SH-SY5Y (cell line): ENCODE results near the gene CLDN22.

ENCODE experiments used
- GATA2 ChIP-seq: IDR thresholded peaks from 2 replicates; pipeline ENCODE4 v1.6.1; 2011; ENCODE audit warnings: mild to moderate bottlenecking, low read depth, low read length
- GATA3 ChIP-seq: IDR thresholded peaks from 2 replicates; pipeline ENCODE4 v1.6.1; 2011; ENCODE audit warnings: low read depth, mild to moderate bottlenecking, low read length, moderate library complexity

Gene CLDN22

GRCh38 chr4:183320211-183321059 is at the start of gene CLDN22:
TSS of gene CLDN22 (minus strand) at chr4:183320276. CDS start at chr4:183320218, 58 bp downstream.
- TF ChIP-seq GATA2 (no peak), GATA3 (peak; percentile 33; the same call in 1 of the 2 replicates)

DNA sequence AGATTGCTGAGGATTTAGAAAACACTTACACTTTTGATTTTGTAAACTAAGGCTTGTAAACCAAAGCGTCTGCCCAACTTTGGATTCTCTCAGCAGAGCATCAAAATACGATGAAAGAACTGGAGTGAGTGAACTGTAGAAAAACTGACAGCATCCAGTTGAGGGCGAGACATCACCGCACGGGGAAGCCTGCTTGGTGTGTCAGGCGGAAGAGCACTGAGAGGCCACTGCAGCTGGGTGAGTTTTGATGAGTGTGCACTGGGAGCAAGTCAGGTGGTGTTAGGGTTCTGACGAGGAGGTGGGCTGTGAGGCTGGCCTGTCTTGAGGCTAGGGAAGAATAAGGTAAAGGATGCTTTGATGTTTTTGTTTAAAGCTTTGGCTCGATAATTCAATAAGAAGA is 49.0 kb upstream of the CLDN22 start:
- TF ChIP-seq GATA3 (no peak), GATA2 (no peak)

DNA sequence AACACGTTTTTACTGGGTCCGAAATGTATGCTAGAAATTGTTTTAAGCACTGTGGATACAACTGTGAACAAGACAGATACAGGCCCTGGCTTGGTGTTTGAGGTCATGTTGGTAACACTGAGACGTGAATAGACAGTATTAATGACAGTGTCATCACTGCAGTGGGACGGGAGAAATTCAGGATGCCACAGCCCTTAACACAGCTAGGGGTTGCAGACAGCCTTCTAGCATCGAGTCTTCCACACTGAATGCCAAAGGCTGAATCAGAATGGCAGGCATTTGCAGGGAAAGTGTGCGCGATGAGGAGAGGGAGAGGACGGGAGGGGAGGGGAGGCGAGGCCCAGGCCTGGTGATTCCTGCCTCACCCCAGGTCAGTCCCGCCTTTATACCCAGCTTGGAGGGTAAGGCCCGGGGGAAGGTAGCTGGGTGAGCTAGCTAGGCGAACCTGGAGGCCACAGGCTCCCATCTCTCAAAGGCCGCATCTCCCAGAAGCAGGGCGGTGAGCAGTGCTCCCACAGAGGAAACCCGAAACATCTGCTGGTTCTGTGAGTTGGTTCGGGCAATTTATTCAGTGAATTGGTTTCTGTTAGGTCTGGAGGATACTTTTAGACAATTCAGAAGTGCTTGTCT is 46.2 kb upstream of the CLDN22 start:
- TF ChIP-seq GATA3 (no peak), GATA2 (no peak)

DNA sequence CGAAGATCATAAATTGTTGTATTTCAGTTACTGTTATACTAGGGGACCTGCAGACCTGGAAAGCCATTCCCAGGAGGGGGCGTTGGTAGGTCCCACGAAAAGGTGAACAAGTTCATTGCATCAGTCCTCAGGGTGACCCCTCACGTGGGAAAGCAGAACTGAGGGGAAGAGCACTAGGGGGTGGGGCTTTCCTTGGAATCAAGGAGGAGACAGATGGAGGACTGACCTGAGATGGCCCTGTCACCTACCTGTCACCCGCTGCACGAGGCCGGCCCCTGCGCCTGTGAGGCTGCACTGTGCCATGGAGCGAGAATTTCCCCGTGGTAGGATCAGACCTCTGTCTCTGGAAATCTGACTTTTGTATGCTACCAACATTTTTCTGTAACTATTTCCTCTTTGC is 43.9 kb upstream of the CLDN22 start:
- no peak for TF ChIP-seq GATA2
- TF ChIP-seq GATA3: no peak

DNA sequence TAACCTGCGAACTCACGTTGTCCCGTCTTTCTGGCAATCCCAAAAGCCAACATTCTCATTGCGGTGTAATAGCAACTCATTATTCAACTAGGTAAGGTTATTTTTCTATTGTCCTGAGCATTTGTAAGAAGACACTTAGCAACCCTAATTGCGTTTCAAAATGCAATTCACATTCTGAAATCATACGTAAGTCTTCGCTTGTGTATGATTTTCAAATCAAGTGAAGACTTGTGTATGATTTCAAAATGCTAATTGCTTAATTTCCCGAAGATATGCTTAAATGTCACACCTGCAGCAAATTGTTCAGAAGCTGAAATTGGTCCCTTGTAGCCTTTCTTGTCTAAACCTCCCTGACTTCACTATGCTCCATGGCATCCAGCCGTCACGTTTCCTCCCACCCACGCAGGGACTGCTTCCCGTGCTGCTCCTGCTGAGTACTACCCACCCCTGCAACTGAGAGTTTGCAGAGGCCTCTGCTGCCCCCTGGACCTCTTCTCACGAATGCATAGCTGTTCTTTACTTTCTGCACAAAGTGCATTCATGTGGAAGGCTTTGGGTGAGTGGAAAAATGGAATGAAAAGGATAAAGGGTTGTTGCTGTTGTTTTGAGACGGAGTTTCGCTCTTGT is 43.0 kb upstream of the CLDN22 start:
- TF ChIP-seq GATA2 (no peak), GATA3 (no peak)

DNA sequence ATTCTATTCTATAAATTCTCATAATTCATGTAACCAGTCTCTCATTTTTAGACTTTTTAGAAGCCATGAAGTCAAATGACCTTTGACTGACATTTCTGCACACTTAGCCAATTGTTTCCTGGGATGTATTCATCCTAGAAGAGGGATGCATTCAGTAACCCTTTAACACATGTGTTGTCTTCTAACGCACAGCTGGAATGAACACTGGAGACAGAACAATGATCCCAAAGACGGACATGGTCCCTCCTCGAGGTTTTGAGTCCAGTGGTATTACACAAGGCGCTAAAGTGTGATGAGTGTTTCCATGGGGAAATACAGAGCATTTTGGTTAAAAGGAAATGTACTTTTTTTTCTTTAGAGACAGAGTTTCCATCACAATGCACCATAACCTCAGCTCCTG is 42.0 kb upstream of the CLDN22 start:
- TF ChIP-seq GATA3 (no peak), GATA2 (no peak)

DNA sequence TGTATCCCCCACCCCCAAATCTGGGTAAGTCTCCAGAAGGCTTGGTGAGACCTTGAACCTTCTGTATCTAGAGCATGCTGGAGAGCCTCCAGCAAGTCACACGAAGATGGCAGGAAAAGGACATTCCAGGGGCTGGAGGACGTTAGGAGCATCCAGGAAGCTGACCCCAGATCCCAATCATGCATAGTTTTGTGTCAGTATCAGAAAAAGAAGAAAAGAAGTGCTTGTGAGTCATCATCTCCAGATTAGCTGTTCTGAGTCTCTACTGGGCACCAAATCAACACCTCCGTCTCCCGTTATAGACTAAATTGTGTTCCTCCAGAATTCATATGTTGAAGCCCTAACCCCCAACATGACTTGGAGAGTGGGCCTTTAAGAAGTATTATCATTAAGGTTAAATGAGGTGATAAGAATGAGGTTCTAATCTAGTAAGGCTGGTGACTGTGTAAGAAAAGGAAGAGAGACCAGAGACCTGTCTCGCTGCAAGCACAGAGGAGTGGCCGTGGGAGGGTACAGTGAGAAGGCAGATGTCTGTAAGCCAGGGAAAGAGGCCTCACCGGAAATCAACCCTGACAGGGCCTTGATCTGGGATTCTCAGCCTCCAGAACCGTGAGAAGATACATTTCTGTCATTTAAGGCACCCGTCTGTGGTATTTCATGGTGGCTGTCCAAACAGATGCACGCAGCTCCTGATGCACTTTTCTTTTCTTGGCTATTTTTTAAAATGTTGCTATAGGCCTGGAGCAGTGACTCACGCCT is 40.3 kb upstream of the CLDN22 start:
- no peak for TF ChIP-seq GATA3
- TF ChIP-seq GATA2: no peak

- TF ChIP-seq GATA3 (no peak), GATA2 (no peak)
These were observed 38.2 kb upstream of the CLDN22 start for GRCh38 chr4:183358215-183358755.

- TF ChIP-seq GATA3: no peak
- TF ChIP-seq GATA2: no peak
These were observed 37.0 kb upstream of the CLDN22 start for GRCh38 chr4:183356931-183357675.

DNA sequence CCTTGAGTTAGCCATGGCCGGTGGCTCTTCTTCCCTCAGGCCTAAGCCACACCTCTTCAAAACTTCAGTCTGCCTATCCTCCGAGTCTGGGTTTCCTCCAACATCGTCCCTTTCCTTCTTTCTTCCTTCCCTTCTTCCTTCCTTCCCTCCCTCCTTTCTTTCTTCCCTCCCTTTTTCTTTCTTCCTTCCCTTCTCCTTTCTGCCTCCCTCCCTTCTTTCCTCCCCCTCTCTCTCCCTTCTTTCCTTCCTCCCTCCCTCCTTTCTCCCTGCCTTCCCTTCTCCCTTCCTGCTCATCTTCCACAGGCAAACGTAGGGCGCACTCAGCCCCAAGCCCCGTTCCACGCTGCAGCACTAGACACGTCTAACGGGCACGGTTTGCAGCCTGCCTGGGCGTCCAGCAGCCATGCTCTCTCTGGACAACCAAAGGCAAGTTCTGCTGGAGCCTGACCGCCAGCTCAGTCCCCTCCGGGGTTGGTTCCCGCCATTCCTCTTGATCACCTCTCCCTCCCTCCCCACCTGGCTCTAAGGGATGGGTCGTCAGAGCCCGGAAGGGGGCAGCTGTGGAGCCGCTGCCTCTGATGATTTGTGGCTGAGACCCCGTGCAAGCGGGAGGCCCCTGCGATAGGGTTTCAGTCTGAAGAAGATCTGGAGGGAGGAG is 36.2 kb upstream of the CLDN22 start:
- no peak for TF ChIP-seq GATA2
- no peak for TF ChIP-seq GATA3

GRCh38 chr4:183355405-183355804 is 35.3 kb upstream of the CLDN22 start:
- no peak for TF ChIP-seq GATA2
- no peak for TF ChIP-seq GATA3

DNA sequence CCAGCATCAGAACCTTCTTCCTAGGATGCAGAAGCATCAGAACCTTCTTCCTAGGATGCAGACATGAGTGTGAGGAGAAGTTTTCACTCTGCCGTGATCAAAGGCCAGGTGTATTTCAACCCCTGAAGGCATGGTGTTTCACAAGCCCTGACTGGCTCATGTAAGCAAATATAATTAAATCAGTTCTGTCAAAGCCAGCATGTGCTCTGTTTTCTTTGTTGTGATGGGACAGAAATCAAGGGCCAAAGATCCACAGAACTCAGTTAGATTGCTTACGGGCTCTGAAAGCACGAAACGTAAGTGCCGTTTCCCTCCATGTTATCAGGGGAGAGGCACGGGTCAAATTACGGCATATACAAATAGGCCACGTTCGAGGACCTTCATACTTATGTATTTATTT is 34.1 kb upstream of the CLDN22 start:
- TF ChIP-seq GATA2: no peak
- no peak for TF ChIP-seq GATA3

DNA sequence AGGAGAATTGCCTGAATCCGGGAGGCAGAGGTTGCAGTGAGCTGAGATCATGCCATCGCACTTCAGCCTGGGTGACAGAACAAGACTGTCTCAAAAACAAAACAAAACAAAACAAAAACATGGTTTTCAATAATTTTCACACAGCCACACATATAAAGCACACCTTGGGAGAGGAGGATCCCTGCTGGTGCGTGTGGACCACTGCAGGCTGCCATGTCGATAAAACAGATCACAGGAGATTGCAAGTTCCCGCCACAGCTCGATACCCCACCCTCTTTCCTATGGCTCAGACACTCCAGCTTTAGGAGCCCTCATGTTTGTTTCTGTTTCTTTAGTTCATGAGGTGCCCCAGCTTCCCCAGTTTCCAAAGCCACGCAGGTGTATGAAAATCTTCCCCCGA is 33.5 kb upstream of the CLDN22 start:
- TF ChIP-seq GATA2 (no peak), GATA3 (no peak)
